GM12872 (cell line): ENCODE measurements around the gene PHLDA2.
A peak's percentile ranks its signal among the peaks of the same experiment; 100 is the strongest.

Source experiments
- CTCF ChIP-seq: IDR thresholded peaks from 3 replicates; pipeline ENCODE4 v1.5.1; 2011; ENCODE audit warnings: low read depth, mild to moderate bottlenecking, low read length, moderate library complexity; ENCODE audit not compliant: insufficient read depth

The PHLDA2 gene

GRCh38 chr11:2928605-2929530 is at the start of gene PHLDA2:
PHLDA2 (minus strand) TSS chr11:2929420; CDS start chr11:2929364, 56 bp downstream.
- TF ChIP-seq CTCF, result no peak

- TF ChIP-seq CTCF, result no peak
Observed at GRCh38 chr11:2977113-2977512, 47.9 kb upstream of the PHLDA2 start.

- TF ChIP-seq CTCF, result no peak
Observed at GRCh38 chr11:2976294-2977063, 47.3 kb upstream of the PHLDA2 start.

GRCh38 chr11:2975594-2975993 is 46.4 kb upstream of the PHLDA2 start:
- TF ChIP-seq CTCF, result peak; percentile 64

- TF ChIP-seq CTCF, result no peak
Observed at GRCh38 chr11:2974272-2974671, 45.1 kb upstream of the PHLDA2 start.

- TF ChIP-seq CTCF, result no peak
Observed at GRCh38 chr11:2968341-2968900, 39.2 kb upstream of the PHLDA2 start.

- no peak for TF ChIP-seq CTCF
Observed at GRCh38 chr11:2964782-2965181, 35.6 kb upstream of the PHLDA2 start.
